WERI-Rb-1 (cell line): ENCODE results near the gene PSMD12.
"Not testable (repeated sequence)": the region's sequence is repeated elsewhere in the genome, so short reads cannot be mapped to it uniquely, and the experiment has no call there.

ENCODE experiments used
- DNase-seq: peaks from one replicate; pipeline ENCODE4 v3.0.0-alpha.2; 2020
- H3K27ac ChIP-seq: fragments of 250-450 bp; sonication (Bioruptor Pico); 2 replicates; pipeline ENCODE4 v1.5.1; 2020; ENCODE audit warnings: mild to moderate bottlenecking, moderate library complexity
- H3K27me3 ChIP-seq: fragments of 250-450 bp; sonication (Bioruptor Pico); 2 replicates; pipeline ENCODE4 v1.5.1; 2021; ENCODE audit warnings: mild to moderate bottlenecking, low read depth, moderate library complexity; ENCODE audit not compliant: insufficient read depth, severe bottlenecking
- H3K36me3 ChIP-seq: fragments of 250-450 bp; sonication (Bioruptor Pico); 2 replicates; pipeline ENCODE4 v1.5.1; 2020; ENCODE audit warnings: mild to moderate bottlenecking, moderate library complexity
- H3K4me3 ChIP-seq: 2 replicates; pipeline ENCODE4 v1.5.1; 2011; ENCODE audit warnings: low read depth, mild to moderate bottlenecking, control low read depth, low read length
- H3K9me3 ChIP-seq: fragments of 250-450 bp; sonication (Bioruptor Pico); 2 replicates; pipeline ENCODE4 v1.5.1; 2021; ENCODE audit warnings: mild to moderate bottlenecking, moderate library complexity; ENCODE audit not compliant: severe bottlenecking
- CTCF ChIP-seq: IDR thresholded peaks from 2 replicates; pipeline ENCODE4 v1.5.1; 2011; ENCODE audit warnings: low read depth, mild to moderate bottlenecking, control low read depth, inconsistent platforms, low read length

Gene PSMD12

DNA sequence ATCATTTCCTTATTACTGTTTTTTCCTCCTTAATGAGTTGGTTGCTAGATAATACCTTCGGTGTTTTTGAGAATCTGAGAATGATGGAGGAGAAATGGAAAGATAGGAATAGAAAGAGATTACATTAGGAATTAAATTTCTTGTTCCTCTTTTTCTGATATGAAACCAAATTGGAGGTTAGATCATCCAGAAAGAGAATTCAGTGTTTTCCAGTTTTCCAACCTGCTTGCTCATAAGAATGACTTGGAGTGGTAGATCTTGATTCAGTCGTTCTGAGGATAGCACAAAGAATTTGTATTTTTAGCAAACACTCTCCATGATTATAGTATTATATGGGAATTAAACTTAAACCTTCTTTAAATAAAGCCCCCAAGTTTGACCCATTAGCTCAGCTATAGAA, 46.6 kb upstream of the PSMD12 start:
- no peak for TF ChIP-seq CTCF
- peaks cover 6% of the 10 kb centered on the region for H3K9me3 ChIP-seq
- H3K36me3 ChIP-seq = no peaks in the 10 kb centered on the region
- no peaks in the 10 kb centered on the region for H3K27me3 ChIP-seq
- no peak overlapping the region for H3K4me3 ChIP-seq
- no peak for DNase-seq
- no peak overlapping the region for H3K27ac ChIP-seq

DNA sequence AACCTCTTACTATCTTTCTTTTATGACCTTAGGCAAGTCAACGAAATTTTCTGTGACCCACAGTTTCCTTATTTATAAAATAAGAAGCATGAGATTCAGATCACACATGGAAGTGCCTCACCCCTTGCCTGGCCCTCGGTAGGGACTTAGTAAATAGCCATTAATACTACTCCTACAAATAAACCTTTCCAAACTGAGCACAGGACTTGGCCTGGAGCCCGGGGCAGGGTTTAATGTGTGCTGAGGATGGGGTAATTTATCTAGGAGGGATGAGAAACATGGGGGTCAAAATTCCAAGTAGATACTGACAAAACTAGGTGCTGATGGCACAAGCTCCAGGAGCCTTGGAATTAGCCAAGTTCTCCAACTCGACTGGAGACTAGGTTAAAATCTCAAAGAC, 45.7 kb upstream of the PSMD12 start:
- TF ChIP-seq CTCF = no peak
- H3K36me3 ChIP-seq = no peaks in the 10 kb centered on the region
- H3K27me3 ChIP-seq = no peaks in the 10 kb centered on the region
- no peak for DNase-seq
- peaks cover 6% of the 10 kb centered on the region for H3K9me3 ChIP-seq
- no peak overlapping the region for H3K4me3 ChIP-seq
- no peak overlapping the region for H3K27ac ChIP-seq

GRCh38 chr17:67411397-67411796, 45.0 kb upstream of the PSMD12 start:
- no peaks in the 10 kb centered on the region for H3K36me3 ChIP-seq
- DNase-seq = no peak
- H3K27ac ChIP-seq = no peak overlapping the region
- H3K27me3 ChIP-seq = no peaks in the 10 kb centered on the region
- H3K9me3 ChIP-seq = peaks cover 6% of the 10 kb centered on the region
- no peak for TF ChIP-seq CTCF
- no peak overlapping the region for H3K4me3 ChIP-seq

GRCh38 chr17:67408455-67408830, 42.1 kb upstream of the PSMD12 start:
- not testable (repeated sequence) for H3K27ac ChIP-seq, H3K9me3 ChIP-seq

GRCh38 chr17:67403483-67403882, 37.1 kb upstream of the PSMD12 start:
- TF ChIP-seq CTCF = no peak
- Histone ChIP-seq H3K4me3 (no peak overlapping the region), H3K36me3 (no peaks in the 10 kb centered on the region), H3K27ac (no peak overlapping the region), H3K27me3 (no peaks in the 10 kb centered on the region), H3K9me3 (no peaks in the 10 kb centered on the region)
- no peak for DNase-seq

More at GRCh38 chr17:67408455-67408830, 42.1 kb upstream of the PSMD12 start:
- H3K36me3 ChIP-seq, H3K4me3 ChIP-seq, H3K27me3 ChIP-seq, DNase-seq: not testable (repeated sequence)

- no peak overlapping the region for H3K4me3 ChIP-seq
- DNase-seq = no peak
- no peaks in the 10 kb centered on the region for H3K27me3 ChIP-seq
- H3K9me3 ChIP-seq = no peaks in the 10 kb centered on the region
- no peak for TF ChIP-seq CTCF
- no peak overlapping the region for H3K27ac ChIP-seq
- H3K36me3 ChIP-seq = no peaks in the 10 kb centered on the region
Measured at GRCh38 chr17:67403065-67403464, 36.7 kb upstream of the PSMD12 start.
